Measurements from ENCODE around the gene SLC25A4.

DNA sequence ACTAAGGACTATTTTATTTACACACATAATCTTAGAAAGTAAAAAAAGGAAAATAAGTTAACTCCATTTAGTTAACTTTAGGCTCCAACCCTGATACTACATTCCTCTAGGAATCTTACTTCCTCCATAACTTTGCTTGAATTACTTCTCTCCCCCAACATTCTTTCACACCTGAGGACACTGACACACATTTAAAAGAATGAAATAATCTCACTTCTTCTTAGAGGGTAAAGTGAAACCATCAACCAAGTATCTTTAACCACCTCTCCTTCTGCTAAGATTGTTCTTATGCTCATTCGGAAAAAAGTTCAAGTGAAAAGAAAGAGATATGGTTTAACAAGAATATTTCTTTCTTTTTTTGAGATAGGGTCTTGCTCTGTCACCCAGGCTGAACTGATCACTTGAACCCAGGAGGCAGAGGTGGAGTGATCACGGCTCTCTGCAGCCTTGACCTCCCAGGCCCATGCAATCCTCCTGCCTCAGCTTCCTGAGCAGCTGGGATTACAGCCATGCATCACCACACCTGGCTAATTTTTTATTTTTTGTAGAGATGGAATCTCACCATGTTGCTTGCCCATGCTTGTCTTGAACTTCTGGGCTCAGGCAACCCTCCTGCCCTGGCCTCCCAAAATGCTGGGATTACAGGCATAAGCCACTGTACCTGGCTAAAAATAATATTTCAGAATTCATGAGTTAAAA lies 28.5 kb downstream of the SLC25A4 start:
- no peak for TF ChIP-seq SP1 (IDR thresholded peaks at IDR 0.05)
- no peak for TF ChIP-seq TAF1 (conservative IDR thresholded peaks at IDR 0.05)
- no peak for TF ChIP-seq JUND (IDR thresholded peaks at IDR 0.05)
- TF ChIP-seq, protein P1, sequence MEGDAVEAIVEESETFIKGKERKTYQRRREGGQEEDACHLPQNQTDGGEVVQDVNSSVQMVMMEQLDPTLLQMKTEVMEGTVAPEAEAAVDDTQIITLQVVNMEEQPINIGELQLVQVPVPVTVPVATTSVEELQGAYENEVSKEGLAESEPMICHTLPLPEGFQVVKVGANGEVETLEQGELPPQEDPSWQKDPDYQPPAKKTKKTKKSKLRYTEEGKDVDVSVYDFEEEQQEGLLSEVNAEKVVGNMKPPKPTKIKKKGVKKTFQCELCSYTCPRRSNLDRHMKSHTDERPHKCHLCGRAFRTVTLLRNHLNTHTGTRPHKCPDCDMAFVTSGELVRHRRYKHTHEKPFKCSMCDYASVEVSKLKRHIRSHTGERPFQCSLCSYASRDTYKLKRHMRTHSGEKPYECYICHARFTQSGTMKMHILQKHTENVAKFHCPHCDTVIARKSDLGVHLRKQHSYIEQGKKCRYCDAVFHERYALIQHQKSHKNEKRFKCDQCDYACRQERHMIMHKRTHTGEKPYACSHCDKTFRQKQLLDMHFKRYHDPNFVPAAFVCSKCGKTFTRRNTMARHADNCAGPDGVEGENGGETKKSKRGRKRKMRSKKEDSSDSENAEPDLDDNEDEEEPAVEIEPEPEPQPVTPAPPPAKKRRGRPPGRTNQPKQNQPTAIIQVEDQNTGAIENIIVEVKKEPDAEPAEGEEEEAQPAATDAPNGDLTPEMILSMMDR (IDR thresholded peaks at IDR 0.05; ENCODE audit: low read depth, low read length, missing input control), result no peak
- no peak for TF ChIP-seq HNF4A (conservative IDR thresholded peaks at IDR 0.05)
- TF ChIP-seq, protein P2, sequence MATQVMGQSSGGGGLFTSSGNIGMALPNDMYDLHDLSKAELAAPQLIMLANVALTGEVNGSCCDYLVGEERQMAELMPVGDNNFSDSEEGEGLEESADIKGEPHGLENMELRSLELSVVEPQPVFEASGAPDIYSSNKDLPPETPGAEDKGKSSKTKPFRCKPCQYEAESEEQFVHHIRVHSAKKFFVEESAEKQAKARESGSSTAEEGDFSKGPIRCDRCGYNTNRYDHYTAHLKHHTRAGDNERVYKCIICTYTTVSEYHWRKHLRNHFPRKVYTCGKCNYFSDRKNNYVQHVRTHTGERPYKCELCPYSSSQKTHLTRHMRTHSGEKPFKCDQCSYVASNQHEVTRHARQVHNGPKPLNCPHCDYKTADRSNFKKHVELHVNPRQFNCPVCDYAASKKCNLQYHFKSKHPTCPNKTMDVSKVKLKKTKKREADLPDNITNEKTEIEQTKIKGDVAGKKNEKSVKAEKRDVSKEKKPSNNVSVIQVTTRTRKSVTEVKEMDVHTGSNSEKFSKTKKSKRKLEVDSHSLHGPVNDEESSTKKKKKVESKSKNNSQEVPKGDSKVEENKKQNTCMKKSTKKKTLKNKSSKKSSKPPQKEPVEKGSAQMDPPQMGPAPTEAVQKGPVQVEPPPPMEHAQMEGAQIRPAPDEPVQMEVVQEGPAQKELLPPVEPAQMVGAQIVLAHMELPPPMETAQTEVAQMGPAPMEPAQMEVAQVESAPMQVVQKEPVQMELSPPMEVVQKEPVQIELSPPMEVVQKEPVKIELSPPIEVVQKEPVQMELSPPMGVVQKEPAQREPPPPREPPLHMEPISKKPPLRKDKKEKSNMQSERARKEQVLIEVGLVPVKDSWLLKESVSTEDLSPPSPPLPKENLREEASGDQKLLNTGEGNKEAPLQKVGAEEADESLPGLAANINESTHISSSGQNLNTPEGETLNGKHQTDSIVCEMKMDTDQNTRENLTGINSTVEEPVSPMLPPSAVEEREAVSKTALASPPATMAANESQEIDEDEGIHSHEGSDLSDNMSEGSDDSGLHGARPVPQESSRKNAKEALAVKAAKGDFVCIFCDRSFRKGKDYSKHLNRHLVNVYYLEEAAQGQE (IDR thresholded peaks at IDR 0.05), result no peak
- TF ChIP-seq YY1 (IDR thresholded peaks at IDR 0.05), result no peak
- TF ChIP-seq FOXA1 (IDR thresholded peaks at IDR 0.05), result no peak
- TF ChIP-seq, protein P3, sequence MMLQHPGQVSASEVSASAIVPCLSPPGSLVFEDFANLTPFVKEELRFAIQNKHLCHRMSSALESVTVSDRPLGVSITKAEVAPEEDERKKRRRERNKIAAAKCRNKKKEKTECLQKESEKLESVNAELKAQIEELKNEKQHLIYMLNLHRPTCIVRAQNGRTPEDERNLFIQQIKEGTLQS (IDR thresholded peaks at IDR 0.05), result no peak
- no peak for TF ChIP-seq GABPA (IDR thresholded peaks at IDR 0.05 in 1 of 2, conservative IDR thresholded peaks at IDR 0.05 in 1 of 2)
- TF ChIP-seq, protein P4, sequence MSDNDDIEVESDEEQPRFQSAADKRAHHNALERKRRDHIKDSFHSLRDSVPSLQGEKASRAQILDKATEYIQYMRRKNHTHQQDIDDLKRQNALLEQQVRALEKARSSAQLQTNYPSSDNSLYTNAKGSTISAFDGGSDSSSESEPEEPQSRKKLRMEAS (IDR thresholded peaks at IDR 0.05), result no peak
- no peak for TF ChIP-seq RAD21 (IDR thresholded peaks at IDR 0.05)
- TF ChIP-seq HNF4G (IDR thresholded peaks at IDR 0.05), result no peak
- TF ChIP-seq, protein P5, sequence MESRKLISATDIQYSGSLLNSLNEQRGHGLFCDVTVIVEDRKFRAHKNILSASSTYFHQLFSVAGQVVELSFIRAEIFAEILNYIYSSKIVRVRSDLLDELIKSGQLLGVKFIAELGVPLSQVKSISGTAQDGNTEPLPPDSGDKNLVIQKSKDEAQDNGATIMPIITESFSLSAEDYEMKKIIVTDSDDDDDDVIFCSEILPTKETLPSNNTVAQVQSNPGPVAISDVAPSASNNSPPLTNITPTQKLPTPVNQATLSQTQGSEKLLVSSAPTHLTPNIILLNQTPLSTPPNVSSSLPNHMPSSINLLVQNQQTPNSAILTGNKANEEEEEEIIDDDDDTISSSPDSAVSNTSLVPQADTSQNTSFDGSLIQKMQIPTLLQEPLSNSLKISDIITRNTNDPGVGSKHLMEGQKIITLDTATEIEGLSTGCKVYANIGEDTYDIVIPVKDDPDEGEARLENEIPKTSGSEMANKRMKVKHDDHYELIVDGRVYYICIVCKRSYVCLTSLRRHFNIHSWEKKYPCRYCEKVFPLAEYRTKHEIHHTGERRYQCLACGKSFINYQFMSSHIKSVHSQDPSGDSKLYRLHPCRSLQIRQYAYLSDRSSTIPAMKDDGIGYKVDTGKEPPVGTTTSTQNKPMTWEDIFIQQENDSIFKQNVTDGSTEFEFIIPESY (IDR thresholded peaks at IDR 0.05), result no peak
